DND-41 (cell line): ENCODE data around the gene IFT88.

ENCODE experiments used
- ATAC-seq: fragments of 200-7000 bp; cut with Tn5 transposase; 3 replicates; pipeline ENCODE4 v1.9.1; 2021; ENCODE audit warnings: low read depth; ENCODE audit not compliant: insufficient read depth
- DNase-seq: peaks from one replicate; pipeline ENCODE4 v3.0.0-alpha.2; 2020
- H2AFZ ChIP-seq: 2 replicates; pipeline ENCODE4 v1.6.0; 2012; ENCODE audit warnings: low read depth, low read length
- H3K27ac ChIP-seq: 2 replicates; pipeline ENCODE4 v1.5.1; 2012; ENCODE audit warnings: low read length, inconsistent platforms
- H3K27me3 ChIP-seq: fragments of 200-600 bp; sonication (generic); 2 replicates; pipeline ENCODE4 v1.6.0; 2012; ENCODE audit warnings: low read length, mild to moderate bottlenecking, inconsistent platforms; ENCODE audit not compliant: insufficient read depth, poor library complexity
- H3K36me3 ChIP-seq: 2 replicates; pipeline ENCODE4 v1.5.1; 2012; ENCODE audit warnings: low read length, inconsistent platforms; ENCODE audit not compliant: insufficient read depth
- H3K4me1 ChIP-seq: 2 replicates; pipeline ENCODE4 v1.5.1; 2012; ENCODE audit warnings: mild to moderate bottlenecking, low read length; ENCODE audit not compliant: insufficient read depth
- H3K4me2 ChIP-seq: 2 replicates; pipeline ENCODE4 v1.6.0; 2012; ENCODE audit warnings: mild to moderate bottlenecking, moderate library complexity, low read length, inconsistent platforms; ENCODE audit not compliant: insufficient read depth
- H3K4me3 ChIP-seq, 2 experiments: fragments of 200-600 bp in 1 of 2; shearing (Covaris generic) in 1 of 2; 2 replicates each; pipeline ENCODE4 v1.5.1; 2012 to 2016; ENCODE audit warnings: inconsistent platforms in 2 of 2, low read length in 2 of 2, mild to moderate bottlenecking in 2 of 2, low read depth in 1 of 2, moderate library complexity in 1 of 2
- H3K79me2 ChIP-seq: 2 replicates; pipeline ENCODE4 v1.6.0; 2012; ENCODE audit warnings: low read length, inconsistent platforms; ENCODE audit not compliant: insufficient read depth
- H3K9ac ChIP-seq: 2 replicates; pipeline ENCODE4 v1.6.0; 2012; ENCODE audit warnings: low read depth, mild to moderate bottlenecking, inconsistent platforms, low read length, moderate library complexity
- H3K9me3 ChIP-seq: 2 replicates; pipeline ENCODE4 v1.5.1; 2012; ENCODE audit warnings: low read length, moderate library complexity, mild to moderate bottlenecking, inconsistent platforms; ENCODE audit not compliant: insufficient read depth, severe bottlenecking
- H4K20me1 ChIP-seq: 2 replicates; pipeline ENCODE4 v1.6.0; 2012; ENCODE audit warnings: low read length; ENCODE audit not compliant: insufficient read depth
- EZH2 ChIP-seq: IDR thresholded peaks from 3 replicates; pipeline ENCODE4 v1.6.1; 2012; ENCODE audit warnings: borderline replicate concordance, low read depth, mild to moderate bottlenecking, moderate library complexity, low read length, inconsistent platforms; ENCODE audit not compliant: severe bottlenecking
- TF ChIP-seq, protein P1 (sequence below): IDR thresholded peaks from 2 replicates; pipeline ENCODE4 v1.5.1; 2012; ENCODE audit warnings: borderline replicate concordance, low read length, moderate library complexity, mild to moderate bottlenecking; ENCODE audit not compliant: poor library complexity, severe bottlenecking; ENCODE audit errors: extremely low read depth

The IFT88 gene

DNA sequence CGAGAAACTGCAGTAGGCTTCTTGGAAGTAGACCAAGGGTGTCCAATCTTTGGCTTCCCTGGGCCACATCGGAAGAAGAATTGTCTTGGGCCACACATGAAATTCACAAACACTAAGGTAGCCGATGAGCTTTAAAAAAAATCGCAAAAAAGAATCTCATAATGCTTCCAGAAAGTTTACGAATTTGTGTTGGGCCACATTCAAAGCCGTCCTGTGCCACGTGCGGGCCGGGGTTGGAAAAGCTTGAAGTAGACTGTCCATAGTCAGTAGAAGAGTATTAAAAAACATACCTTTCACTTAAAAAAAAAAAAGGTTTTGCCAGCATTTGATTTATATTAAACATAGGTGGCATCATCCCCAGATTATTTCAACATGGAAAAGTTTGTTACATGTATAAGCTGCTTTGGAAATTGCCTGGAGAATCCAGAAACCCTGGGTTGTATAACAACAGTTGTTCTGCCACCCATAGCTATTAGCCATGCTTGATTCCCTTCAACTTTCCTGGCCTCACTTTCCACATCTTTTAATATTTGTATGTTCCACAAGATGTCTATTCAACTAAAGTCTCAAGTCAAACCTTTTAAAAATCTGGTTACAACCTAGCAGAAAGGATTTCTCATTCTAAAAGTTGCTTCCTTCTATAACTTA lies 1.0 kb downstream of the IFT88 start:
- no peaks in the 10 kb centered on the region for H4K20me1 ChIP-seq
- ATAC-seq (no peak), DNase-seq (no peak)
- peak overlapping the region; percentile 86 for H2AFZ ChIP-seq
- peak overlapping the region; percentile 44 to 82; a peak in 3 of 4 replicates for H3K4me3 ChIP-seq
- peak overlapping the region; percentile 78 for H3K27ac ChIP-seq
- H3K79me2 ChIP-seq, result peaks cover 22% of the 10 kb centered on the region
- H3K9me3 ChIP-seq, result peaks cover 8% of the 10 kb centered on the region
- peaks cover 16% of the 10 kb centered on the region for H3K4me1 ChIP-seq
- TF ChIP-seq EZH2, result no peak
- TF ChIP-seq, protein P1, sequence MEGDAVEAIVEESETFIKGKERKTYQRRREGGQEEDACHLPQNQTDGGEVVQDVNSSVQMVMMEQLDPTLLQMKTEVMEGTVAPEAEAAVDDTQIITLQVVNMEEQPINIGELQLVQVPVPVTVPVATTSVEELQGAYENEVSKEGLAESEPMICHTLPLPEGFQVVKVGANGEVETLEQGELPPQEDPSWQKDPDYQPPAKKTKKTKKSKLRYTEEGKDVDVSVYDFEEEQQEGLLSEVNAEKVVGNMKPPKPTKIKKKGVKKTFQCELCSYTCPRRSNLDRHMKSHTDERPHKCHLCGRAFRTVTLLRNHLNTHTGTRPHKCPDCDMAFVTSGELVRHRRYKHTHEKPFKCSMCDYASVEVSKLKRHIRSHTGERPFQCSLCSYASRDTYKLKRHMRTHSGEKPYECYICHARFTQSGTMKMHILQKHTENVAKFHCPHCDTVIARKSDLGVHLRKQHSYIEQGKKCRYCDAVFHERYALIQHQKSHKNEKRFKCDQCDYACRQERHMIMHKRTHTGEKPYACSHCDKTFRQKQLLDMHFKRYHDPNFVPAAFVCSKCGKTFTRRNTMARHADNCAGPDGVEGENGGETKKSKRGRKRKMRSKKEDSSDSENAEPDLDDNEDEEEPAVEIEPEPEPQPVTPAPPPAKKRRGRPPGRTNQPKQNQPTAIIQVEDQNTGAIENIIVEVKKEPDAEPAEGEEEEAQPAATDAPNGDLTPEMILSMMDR, result no peak
- peak overlapping the region; percentile 71 for H3K4me2 ChIP-seq
- peak overlapping the region; percentile 72 for H3K9ac ChIP-seq
- no peaks in the 10 kb centered on the region for H3K27me3 ChIP-seq
- no peaks in the 10 kb centered on the region for H3K36me3 ChIP-seq

DNA sequence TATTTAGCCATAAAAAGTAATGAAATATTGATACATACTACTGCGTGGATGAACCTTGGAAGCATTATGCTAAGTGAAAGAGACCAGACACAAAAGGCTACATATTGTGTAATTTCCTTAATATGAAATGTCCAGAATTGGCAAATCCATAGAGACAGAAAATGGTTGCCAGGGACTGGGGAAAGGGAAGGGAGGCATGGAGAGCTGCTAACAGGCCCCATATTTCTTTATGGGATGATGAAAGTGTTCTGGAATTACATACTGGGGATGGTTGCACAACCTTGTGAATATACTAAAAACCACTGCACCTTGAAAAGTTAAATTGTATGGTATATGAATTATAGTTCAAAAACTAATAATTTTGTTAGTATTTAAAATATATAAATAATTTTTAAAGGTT lies 3.6 kb downstream of the IFT88 start:
- TF ChIP-seq, protein P1, result no peak
- Histone ChIP-seq H3K4me1 (peaks cover 16% of the 10 kb centered on the region), H3K9me3 (peaks cover 3% of the 10 kb centered on the region), H3K79me2 (peaks cover 26% of the 10 kb centered on the region), H3K4me2 (no peak overlapping the region), H4K20me1 (no peaks in the 10 kb centered on the region), H3K27me3 (no peaks in the 10 kb centered on the region), H3K36me3 (peaks cover 6% of the 10 kb centered on the region), H2AFZ (no peak overlapping the region), H3K4me3 (no peak overlapping the region), H3K27ac (no peak overlapping the region), H3K9ac (no peak overlapping the region)
- no peak for DNase-seq
- no peak for ATAC-seq

DNA sequence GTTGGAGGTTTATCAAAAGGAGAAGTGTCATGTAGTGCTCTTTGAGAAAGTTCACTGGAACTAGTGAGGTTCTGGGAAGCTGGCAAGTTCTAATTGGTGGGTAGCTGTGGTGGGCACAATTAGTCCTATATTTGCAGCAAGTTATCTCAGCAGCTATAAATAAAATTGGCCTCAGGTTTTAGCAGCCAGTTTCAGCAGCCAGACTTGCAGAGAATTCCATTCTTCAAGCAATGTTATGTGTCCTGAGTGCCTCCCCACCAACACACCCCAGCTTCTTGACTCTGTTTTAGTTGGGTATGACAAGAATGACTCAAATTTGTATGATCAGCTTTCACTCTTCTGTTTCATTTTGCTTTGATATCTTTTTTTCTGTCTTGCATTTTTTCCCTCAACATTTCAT lies 4.7 kb downstream of the IFT88 start:
- no peaks in the 10 kb centered on the region for H4K20me1 ChIP-seq

More for the DNA sequence above, 4.7 kb downstream of the IFT88 start:
- ATAC-seq (no peak), DNase-seq (no peak)
- Histone ChIP-seq H3K9me3 (no peaks in the 10 kb centered on the region), H3K4me3 (no peak overlapping the region), H2AFZ (no peak overlapping the region), H3K36me3 (peaks cover 8% of the 10 kb centered on the region), H3K4me2 (no peak overlapping the region), H3K9ac (no peak overlapping the region), H3K4me1 (peaks cover 10% of the 10 kb centered on the region), H3K27me3 (no peaks in the 10 kb centered on the region), H3K79me2 (peaks cover 26% of the 10 kb centered on the region), H3K27ac (no peak overlapping the region)
- TF ChIP-seq, protein P1, result no peak
- TF ChIP-seq EZH2, result no peak
